GM20000 (cell line): ENCODE measurements around the gene NKX2-8.
"Not testable (repeated sequence)": the region's sequence is repeated elsewhere in the genome, so short reads cannot be mapped to it uniquely, and the experiment has no call there.

ENCODE experiments used
- DNase-seq: peaks from one replicate; pipeline ENCODE4 v3.0.0; 2012; ENCODE audit warnings: low spot score
- TF ChIP-seq, protein P1 (sequence below): IDR thresholded peaks from 2 replicates; pipeline ENCODE4 v1.5.1; 2012; ENCODE audit warnings: mild to moderate bottlenecking, control low read depth; ENCODE audit errors: extremely low read depth, missing control alignments

The NKX2-8 gene

DNA sequence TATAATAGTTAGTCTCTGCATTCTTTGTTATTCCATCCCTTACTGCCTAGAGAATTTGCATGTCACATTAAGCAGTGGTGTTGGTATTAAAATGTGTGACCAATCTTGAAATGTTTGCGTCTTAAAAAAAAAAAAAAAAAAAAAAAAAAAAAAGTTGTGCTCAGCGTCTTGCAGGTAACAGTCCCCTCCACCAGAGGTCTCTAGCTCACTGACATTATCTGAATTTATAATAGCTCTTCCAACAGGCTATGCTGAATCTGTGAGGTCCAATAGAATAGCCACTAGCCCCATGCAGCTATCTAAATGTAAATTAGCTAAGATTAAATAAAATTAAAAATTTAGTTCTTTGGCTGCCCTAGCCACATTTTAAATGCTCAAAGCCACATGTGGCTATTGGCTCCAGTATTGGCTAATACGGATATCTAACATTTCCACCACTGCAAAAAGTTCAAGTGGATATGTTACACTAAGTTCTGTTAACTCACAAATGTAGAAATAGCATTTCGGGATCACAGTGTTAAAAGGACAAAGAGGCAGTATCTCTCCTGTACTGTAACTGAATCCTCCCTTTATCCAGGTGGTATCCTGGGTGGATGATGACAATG lies 28.7 kb downstream of the NKX2-8 start:
- TF ChIP-seq, protein P1, sequence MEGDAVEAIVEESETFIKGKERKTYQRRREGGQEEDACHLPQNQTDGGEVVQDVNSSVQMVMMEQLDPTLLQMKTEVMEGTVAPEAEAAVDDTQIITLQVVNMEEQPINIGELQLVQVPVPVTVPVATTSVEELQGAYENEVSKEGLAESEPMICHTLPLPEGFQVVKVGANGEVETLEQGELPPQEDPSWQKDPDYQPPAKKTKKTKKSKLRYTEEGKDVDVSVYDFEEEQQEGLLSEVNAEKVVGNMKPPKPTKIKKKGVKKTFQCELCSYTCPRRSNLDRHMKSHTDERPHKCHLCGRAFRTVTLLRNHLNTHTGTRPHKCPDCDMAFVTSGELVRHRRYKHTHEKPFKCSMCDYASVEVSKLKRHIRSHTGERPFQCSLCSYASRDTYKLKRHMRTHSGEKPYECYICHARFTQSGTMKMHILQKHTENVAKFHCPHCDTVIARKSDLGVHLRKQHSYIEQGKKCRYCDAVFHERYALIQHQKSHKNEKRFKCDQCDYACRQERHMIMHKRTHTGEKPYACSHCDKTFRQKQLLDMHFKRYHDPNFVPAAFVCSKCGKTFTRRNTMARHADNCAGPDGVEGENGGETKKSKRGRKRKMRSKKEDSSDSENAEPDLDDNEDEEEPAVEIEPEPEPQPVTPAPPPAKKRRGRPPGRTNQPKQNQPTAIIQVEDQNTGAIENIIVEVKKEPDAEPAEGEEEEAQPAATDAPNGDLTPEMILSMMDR: peak; percentile 15
- DNase-seq: peak; percentile 31

DNA sequence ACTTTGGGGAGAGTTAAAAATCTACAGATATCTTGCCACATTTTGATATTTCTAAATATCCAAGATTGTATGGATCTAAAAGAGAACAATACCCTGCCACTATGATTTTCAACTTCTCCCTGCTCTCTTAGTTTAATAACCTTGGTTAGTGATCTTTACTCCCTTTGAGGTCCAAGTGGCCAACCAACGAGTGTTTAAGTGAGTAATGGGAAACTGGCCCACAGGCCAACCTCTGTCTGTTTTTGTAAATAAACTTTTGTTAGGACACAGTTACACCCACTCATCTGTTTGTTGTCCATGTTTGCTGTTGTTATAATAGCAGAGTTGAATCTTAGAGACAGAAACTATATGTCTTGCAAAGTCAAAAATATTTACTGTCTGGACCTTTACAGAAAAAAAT lies 31.5 kb downstream of the NKX2-8 start:
- TF ChIP-seq, protein P1: no peak
- DNase-seq: no peak

DNA sequence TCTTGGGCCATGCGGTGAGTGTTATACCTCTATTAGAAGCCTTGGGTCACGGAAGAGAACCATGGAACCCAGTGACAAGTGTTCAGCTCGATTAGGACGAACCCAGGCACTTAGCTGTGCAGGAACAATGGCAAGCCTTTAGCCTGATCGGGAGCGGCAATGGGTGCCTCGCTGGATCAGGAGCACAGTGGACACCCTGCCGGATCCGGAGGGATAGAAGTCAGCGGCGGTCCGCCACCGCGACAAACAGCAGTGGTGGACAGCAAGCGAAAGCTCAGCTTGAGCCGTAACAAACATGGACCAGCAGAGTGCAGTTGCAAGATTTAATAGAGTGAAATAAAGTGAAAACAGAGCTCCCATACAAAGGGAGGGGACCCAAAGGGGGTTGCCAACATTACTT lies 38.1 kb downstream of the NKX2-8 start:
- not testable (repeated sequence) for DNase-seq

DNA sequence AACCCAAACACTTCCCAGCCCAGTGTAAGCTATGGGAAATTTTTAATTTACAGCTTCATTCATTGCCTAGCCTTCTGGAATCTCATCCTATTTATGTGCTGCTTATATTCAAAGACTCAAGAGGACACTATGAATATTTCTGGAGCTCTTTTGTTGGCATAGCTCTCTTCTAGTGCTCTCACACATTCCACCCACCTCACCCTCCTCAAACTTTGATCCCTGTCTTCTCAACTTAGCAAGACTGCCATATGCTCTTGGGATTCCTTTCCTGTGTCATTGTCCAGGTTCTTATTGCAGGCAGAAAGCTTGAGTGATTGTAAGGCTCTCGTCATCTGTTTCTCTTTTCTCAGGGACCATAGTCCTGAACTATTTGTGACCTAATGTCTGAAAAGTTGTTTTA lies 44.4 kb downstream of the NKX2-8 start:
- DNase-seq: no peak
- TF ChIP-seq, protein P1: no peak
